ENCODE measurements around the gene KDM4B. TPM values are rescaled to one million over a fixed set of nuclear protein-coding genes. Genes with fewer than 3 reads are reported as not detected.

Gene KDM4B
- total RNA-seq, 4 donors from 2014 or later: 26.6 to 84.2 (median 39.9) TPM

DNA sequence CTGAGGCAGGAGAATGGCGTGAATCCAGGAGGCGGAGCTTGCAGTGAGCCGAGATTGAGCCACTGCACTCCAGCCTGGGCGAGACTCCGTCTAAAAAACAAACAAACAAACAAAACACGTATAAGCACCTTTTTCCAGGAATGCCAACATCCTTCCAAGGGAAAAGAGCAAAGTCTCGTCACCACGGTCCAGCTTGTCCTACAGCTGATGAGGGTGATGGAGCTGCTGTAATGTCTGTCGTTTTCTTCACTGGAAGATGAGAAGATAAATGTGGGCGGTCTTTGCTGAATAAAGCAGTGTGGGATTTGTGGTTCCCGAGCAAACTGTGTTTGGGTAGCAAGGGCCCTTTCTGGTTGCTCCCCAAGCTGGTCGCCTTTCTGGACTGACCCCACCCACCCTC, 205.1 kb downstream of the KDM4B start:
- no peaks in the 10 kb centered on the region for H3K27me3 ChIP-seq
- H3K27ac ChIP-seq: no peak overlapping the region
- H3K9me3 ChIP-seq: no peaks in the 10 kb centered on the region
- H3K4me1 ChIP-seq: no peaks in the 10 kb centered on the region
- in situ Hi-C loops (cut with MboI; ENCODE audit: low pct_ligation_motif_present in 1 of 4, low pct_unique_long_range_greater_than_20kb in 1 of 4, low sequenced_read_pairs in 3 of 4): no loop called here
- 57 to 61% methylated on average over 10 to 12 of the region's 12 CpGs for WGBS, 2 donors (ENCODE audit: low coverage in 1 of 2)
- intact Hi-C loops (cut with DNase I; ENCODE audit: low total_unique reads): no loop called here
- H3K36me3 ChIP-seq: no peaks in the 10 kb centered on the region
- no peak overlapping the region for H3K4me3 ChIP-seq
- TF ChIP-seq EP300 (IDR thresholded peaks at IDR 0.05; ENCODE audit: low read depth) (no peak), POLR2AphosphoS5 (IDR thresholded peaks at IDR 0.05) (no peak), POLR2A (IDR thresholded peaks at IDR 0.05) (no peak)
- TF ChIP-seq, protein P1, sequence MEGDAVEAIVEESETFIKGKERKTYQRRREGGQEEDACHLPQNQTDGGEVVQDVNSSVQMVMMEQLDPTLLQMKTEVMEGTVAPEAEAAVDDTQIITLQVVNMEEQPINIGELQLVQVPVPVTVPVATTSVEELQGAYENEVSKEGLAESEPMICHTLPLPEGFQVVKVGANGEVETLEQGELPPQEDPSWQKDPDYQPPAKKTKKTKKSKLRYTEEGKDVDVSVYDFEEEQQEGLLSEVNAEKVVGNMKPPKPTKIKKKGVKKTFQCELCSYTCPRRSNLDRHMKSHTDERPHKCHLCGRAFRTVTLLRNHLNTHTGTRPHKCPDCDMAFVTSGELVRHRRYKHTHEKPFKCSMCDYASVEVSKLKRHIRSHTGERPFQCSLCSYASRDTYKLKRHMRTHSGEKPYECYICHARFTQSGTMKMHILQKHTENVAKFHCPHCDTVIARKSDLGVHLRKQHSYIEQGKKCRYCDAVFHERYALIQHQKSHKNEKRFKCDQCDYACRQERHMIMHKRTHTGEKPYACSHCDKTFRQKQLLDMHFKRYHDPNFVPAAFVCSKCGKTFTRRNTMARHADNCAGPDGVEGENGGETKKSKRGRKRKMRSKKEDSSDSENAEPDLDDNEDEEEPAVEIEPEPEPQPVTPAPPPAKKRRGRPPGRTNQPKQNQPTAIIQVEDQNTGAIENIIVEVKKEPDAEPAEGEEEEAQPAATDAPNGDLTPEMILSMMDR (IDR thresholded peaks at IDR 0.05): no peak
- no peak for DNase-seq

DNA sequence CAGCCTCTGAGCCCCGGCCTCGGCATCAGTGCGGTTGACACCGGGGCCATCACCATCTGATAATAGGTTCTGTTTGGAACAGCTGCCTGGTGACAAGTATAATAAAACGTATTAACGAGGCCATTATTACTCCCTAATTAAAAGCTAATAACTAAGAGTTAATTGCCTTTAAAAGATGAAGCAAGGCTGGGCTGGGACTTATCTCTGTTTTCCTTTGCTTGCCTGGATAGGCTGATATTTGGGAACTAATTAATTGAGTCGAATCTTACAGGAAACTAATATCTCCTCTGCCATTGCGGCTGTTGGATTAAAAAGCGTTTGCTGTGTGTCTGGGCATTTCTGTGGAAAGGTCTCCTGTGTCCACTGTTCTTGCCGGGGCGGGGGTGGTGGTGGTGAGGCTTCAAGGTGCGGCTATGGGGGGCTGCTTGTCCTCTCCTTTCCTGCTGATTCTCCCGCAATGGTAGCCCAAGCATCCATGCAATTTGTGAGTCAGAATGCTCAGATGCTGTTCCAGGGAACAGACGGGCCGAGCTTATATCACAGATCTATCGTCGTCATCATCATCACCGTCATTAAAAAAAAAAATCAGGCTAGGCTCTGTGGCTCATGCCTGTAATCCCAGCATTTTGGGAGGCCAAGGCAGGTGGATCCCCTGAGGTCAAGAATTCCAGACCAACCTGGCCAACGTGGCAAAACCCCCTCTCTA, 209.0 kb downstream of the KDM4B start:
- Histone ChIP-seq H3K36me3 (no peaks in the 10 kb centered on the region), H3K4me1 (no peaks in the 10 kb centered on the region), H3K27ac (no peak overlapping the region), H3K27me3 (no peaks in the 10 kb centered on the region), H3K4me3 (no peak overlapping the region), H3K9me3 (no peaks in the 10 kb centered on the region)
- TF ChIP-seq EP300 (IDR thresholded peaks at IDR 0.05; ENCODE audit: low read depth) (no peak), POLR2AphosphoS5 (IDR thresholded peaks at IDR 0.05) (no peak), POLR2A (IDR thresholded peaks at IDR 0.05) (no peak)
- TF ChIP-seq, protein P1 (IDR thresholded peaks at IDR 0.05): no peak
- no peak for DNase-seq
- 70 to 76% methylated on average over 4 to 19 of the region's 19 CpGs for WGBS, 2 donors (ENCODE audit: low coverage in 1 of 2)
- in situ Hi-C loops (cut with MboI; ENCODE audit: low pct_ligation_motif_present in 1 of 4, low pct_unique_long_range_greater_than_20kb in 1 of 4, low sequenced_read_pairs in 3 of 4) (no loop called here), intact Hi-C loops (cut with DNase I; ENCODE audit: low total_unique reads) (no loop called here)

DNA sequence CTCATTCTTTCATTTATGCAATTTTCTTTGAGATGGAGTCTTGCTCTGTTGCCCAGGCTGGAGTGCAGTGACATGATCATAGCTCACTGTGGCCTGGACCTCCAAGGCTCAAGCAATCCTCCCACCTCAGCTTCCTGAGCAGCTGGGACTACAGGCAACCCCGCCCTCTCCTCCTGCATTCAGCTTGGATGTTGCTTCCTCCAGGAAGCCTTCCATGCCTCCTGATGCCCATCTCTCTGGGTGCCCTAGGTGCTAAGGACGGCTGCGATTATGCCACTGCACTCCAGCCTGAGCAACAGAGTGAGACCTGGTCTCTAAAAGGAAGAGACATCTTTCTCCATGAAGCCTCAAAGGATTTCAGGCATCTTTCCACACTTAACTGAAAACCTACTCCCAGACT, 209.9 kb downstream of the KDM4B start:
- H3K36me3 ChIP-seq: no peaks in the 10 kb centered on the region
- DNase-seq: no peak
- WGBS, 2 donors (ENCODE audit: low coverage in 1 of 2): 92 to 100% methylated on average over 1 to 3 of the region's 3 CpGs
- in situ Hi-C loops (cut with MboI; ENCODE audit: low pct_ligation_motif_present in 1 of 4, low pct_unique_long_range_greater_than_20kb in 1 of 4, low sequenced_read_pairs in 3 of 4) (no loop called here), intact Hi-C loops (cut with DNase I; ENCODE audit: low total_unique reads) (no loop called here)
- H3K4me1 ChIP-seq: no peaks in the 10 kb centered on the region
- no peaks in the 10 kb centered on the region for H3K27me3 ChIP-seq
- no peak overlapping the region for H3K4me3 ChIP-seq
- TF ChIP-seq POLR2A (IDR thresholded peaks at IDR 0.05): no peak
- TF ChIP-seq EP300 (IDR thresholded peaks at IDR 0.05; ENCODE audit: low read depth): no peak
- TF ChIP-seq, protein P1 (IDR thresholded peaks at IDR 0.05): no peak
- TF ChIP-seq POLR2AphosphoS5 (IDR thresholded peaks at IDR 0.05): no peak
- H3K27ac ChIP-seq: no peak overlapping the region
- no peaks in the 10 kb centered on the region for H3K9me3 ChIP-seq

DNA sequence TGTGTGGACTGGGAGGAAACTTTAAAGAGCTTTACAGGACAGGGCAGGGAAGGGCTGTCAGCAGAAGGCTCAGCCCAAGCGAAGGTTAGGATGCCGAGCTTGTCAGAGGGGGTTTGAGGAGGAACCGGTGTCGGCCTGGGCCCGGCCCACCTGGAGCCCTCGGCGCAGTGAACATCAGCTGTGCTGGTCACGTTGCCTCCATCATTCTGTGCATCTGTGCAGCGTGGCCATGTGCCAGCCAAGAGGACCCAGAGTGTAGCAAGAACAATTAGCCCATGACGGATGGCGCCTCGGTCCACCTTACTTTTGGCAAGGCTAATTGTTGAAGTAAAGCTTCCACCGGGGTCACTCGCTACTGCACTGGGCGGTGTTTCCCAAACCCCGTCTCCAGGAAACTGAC, 210.3 kb downstream of the KDM4B start:
- no peak for DNase-seq
- Histone ChIP-seq H3K4me3 (no peak overlapping the region), H3K36me3 (no peaks in the 10 kb centered on the region), H3K27ac (no peak overlapping the region), H3K9me3 (no peaks in the 10 kb centered on the region), H3K4me1 (no peaks in the 10 kb centered on the region), H3K27me3 (no peaks in the 10 kb centered on the region)
- intact Hi-C loops (cut with DNase I; ENCODE audit: low total_unique reads): no loop called here
- WGBS, 2 donors (ENCODE audit: low coverage in 1 of 2): 84% methylated on average over 15 of the region's 16 CpGs; no CpG with 5 or more reads in 1 of the 2 donors
- in situ Hi-C loops (cut with MboI; ENCODE audit: low pct_ligation_motif_present in 1 of 4, low pct_unique_long_range_greater_than_20kb in 1 of 4, low sequenced_read_pairs in 3 of 4): no loop called here
- TF ChIP-seq, protein P1 (IDR thresholded peaks at IDR 0.05): no peak
- TF ChIP-seq EP300 (IDR thresholded peaks at IDR 0.05; ENCODE audit: low read depth): no peak
- no peak for TF ChIP-seq POLR2A (IDR thresholded peaks at IDR 0.05)
- TF ChIP-seq POLR2AphosphoS5 (IDR thresholded peaks at IDR 0.05): no peak

All from transverse colon (tissue), 4 donors.